SK-N-SH (cell line): ENCODE data around the gene CELF4. TPM values are rescaled to one million over a fixed set of nuclear protein-coding genes. Genes with fewer than 3 reads are reported as not detected.

Source experiments
- CTCF ChIA-PET: fragments of 300-600, 350-600 bp; formaldehyde crosslinking; extraction: SDS; loops from one replicate; lab custom pipeline; 2021; lab: Yijun Ruan, JAX
- POLR2A ChIA-PET: fragments of 350-600 bp; sonication (Branson Sonifier 250); formaldehyde crosslinking; extraction: SDS; loops from one replicate; lab custom pipeline; 2020; ENCODE audit warnings: antibody characterized with exemption, inconsistent platforms; lab: Yijun Ruan, JAX
- DNase-seq: peaks from one replicate; pipeline ENCODE4 v3.0.0; 2012
- H2AFZ ChIP-seq: fragments of 200-600 bp; sonication (generic); 2 replicates; pipeline ENCODE4 v1.8.1; 2016; ENCODE audit warnings: antibody characterized with exemption, mild to moderate bottlenecking, low read depth
- H3F3A ChIP-seq: fragments of 200-600 bp; sonication (generic); replicated peaks from 2 replicates; pipeline ENCODE3; 2016; ENCODE audit warnings: antibody characterized with exemption, mild to moderate bottlenecking; ENCODE audit not compliant: insufficient read depth
- H3K27ac ChIP-seq, 2 experiments: fragments of 200-500 bp in 1 of 2; fragments of 200-600 bp in 1 of 2; sonication (Bioruptor generic) in 1 of 2; sonication (generic), shearing (Covaris generic) in 1 of 2; 2 replicates each; pipeline versions ENCODE4 v1.5.1 to v1.6.1; 2014 to 2016; ENCODE audit warnings: low read depth in 2 of 2, inconsistent platforms in 1 of 2, low read length in 1 of 2, mild to moderate bottlenecking in 1 of 2, mixed read lengths in 1 of 2
- H3K27me3 ChIP-seq: fragments of 200-600 bp; sonication (generic), shearing (Covaris generic); 2 replicates; pipeline ENCODE4 v1.6.1; 2016; ENCODE audit warnings: mixed run types; ENCODE audit not compliant: insufficient read depth
- H3K36me3 ChIP-seq, 2 experiments: fragments of 200-500 bp in 1 of 2; fragments of 200-600 bp in 1 of 2; sonication (Bioruptor generic) in 1 of 2; sonication (generic) in 1 of 2; replicated peaks in 1 of 2; 2 replicates each; pipeline versions ENCODE3 to v1.5.1; 2014 to 2016; ENCODE audit warnings: low read length in 1 of 2, mild to moderate bottlenecking in 1 of 2; ENCODE audit not compliant: insufficient read depth in 2 of 2, control insufficient read depth in 1 of 2
- H3K4me1 ChIP-seq, 2 experiments: fragments of 200-500 bp in 1 of 2; fragments of 200-600 bp in 1 of 2; sonication (Bioruptor generic) in 1 of 2; sonication (generic), shearing (Covaris generic) in 1 of 2; 2 replicates each; pipeline versions ENCODE4 v1.5.1 to v1.6.1; 2014 to 2016; ENCODE audit warnings: low read depth in 1 of 2, low read length in 1 of 2, mixed run types in 1 of 2; ENCODE audit not compliant: insufficient read depth in 2 of 2, control insufficient read depth in 1 of 2
- H3K4me2 ChIP-seq: fragments of 200-600 bp; sonication (generic), shearing (Covaris generic); 2 replicates; pipeline ENCODE4 v1.6.1; 2017; ENCODE audit warnings: mixed run types
- H3K4me3 ChIP-seq, 2 experiments: fragments of 200-500 bp in 1 of 2; fragments of 200-600 bp in 1 of 2; sonication (Bioruptor generic) in 1 of 2; sonication (generic), shearing (Covaris generic) in 1 of 2; 2 replicates each; pipeline versions ENCODE4 v1.5.1 to v1.8.1; 2014 to 2016; ENCODE audit warnings: low read depth in 2 of 2, inconsistent platforms in 1 of 2, low read length in 1 of 2, mild to moderate bottlenecking in 1 of 2, mixed read lengths in 1 of 2, moderate library complexity in 1 of 2
- H3K79me2 ChIP-seq: fragments of 200-600 bp; sonication (generic); 2 replicates; pipeline ENCODE4 v1.8.1; 2017; ENCODE audit warnings: mild to moderate bottlenecking; ENCODE audit not compliant: insufficient read depth
- H3K9ac ChIP-seq: fragments of 200-600 bp; sonication (generic); 2 replicates; pipeline ENCODE4 v1.6.1; 2017; ENCODE audit warnings: mixed run types
- H3K9me2 ChIP-seq: fragments of 200-600 bp; sonication (generic); 2 replicates; pipeline ENCODE4 v1.6.1; 2017; ENCODE audit warnings: mixed run types
- H3K9me3 ChIP-seq: fragments of 200-600 bp; sonication (generic); 2 replicates; pipeline ENCODE4 v1.6.1; 2017; ENCODE audit warnings: mixed run types, mild to moderate bottlenecking, moderate library complexity
- H4K20me1 ChIP-seq: fragments of 200-600 bp; sonication (generic); 2 replicates; pipeline ENCODE4 v1.6.1; 2017; ENCODE audit warnings: mild to moderate bottlenecking, mixed run types; ENCODE audit not compliant: insufficient read depth
- EP300 ChIP-seq, 2 experiments: IDR thresholded peaks; 2 replicates each; pipeline versions ENCODE4 v1.4.0 to v1.6.1; 2012; ENCODE audit warnings: borderline replicate concordance in 1 of 2, low read depth in 1 of 2, low read length in 1 of 2
- FOXM1 ChIP-seq: IDR thresholded peaks from 2 replicates; pipeline ENCODE4 v1.4.0; 2012; ENCODE audit warnings: low read depth, mild to moderate bottlenecking
- IRF3 ChIP-seq: fragments of 150-350 bp; IDR thresholded peaks from 2 replicates; pipeline ENCODE4 v1.6.1; 2016; ENCODE audit warnings: mild to moderate bottlenecking, low read depth, low read length
- MAX ChIP-seq: IDR thresholded peaks from 2 replicates; pipeline ENCODE4 v1.4.0; 2012; ENCODE audit warnings: low read depth
- MEF2A ChIP-seq: IDR thresholded peaks from 2 replicates; pipeline ENCODE4 v1.4.0; 2012; ENCODE audit warnings: low read depth, borderline replicate concordance
- MXI1 ChIP-seq: IDR thresholded peaks from 2 replicates; pipeline ENCODE4 v1.6.1; 2012; ENCODE audit warnings: mild to moderate bottlenecking, low read depth, low read length, improper control_type of control experiment
- PBX3 ChIP-seq: IDR thresholded peaks from 2 replicates; pipeline ENCODE4; 2012
- RAD21 ChIP-seq: IDR thresholded peaks from 2 replicates; pipeline ENCODE4 v1.6.1; 2012; ENCODE audit warnings: mild to moderate bottlenecking, low read length
- RCOR1 ChIP-seq: fragments of 150-350 bp; IDR thresholded peaks from 2 replicates; pipeline ENCODE4 v1.6.1; 2017; ENCODE audit warnings: antibody characterized with exemption, low read length
- TEAD4 ChIP-seq: IDR thresholded peaks from 2 replicates; pipeline ENCODE4 v1.4.0; 2012; ENCODE audit warnings: mild to moderate bottlenecking, borderline replicate concordance; ENCODE audit not compliant: insufficient read depth
- USF1 ChIP-seq: IDR thresholded peaks from 2 replicates; pipeline ENCODE4 v1.4.0; 2012; ENCODE audit warnings: low read depth, borderline replicate concordance
- WGBS: methylation state at CpG from one replicate; pipeline ENCODE4 v1.1.6; 2017; ENCODE audit warnings: low lambda C conversion rate; 5-methylcytosine and 5-hydroxymethylcytosine counted together
- polyA plus RNA-seq, 3 experiments: library from polyadenylated mRNA; depleted of rRNA; stranded (reverse); fragments of >200 nt; gene quantifications; 2 replicates each; pipeline ENCODE4 v1.2.3, GENCODE V29; 2012

CELF4 gene
- polyA plus RNA-seq, 1 of the 3 experiments (the other 2 are of a cell fraction) = 0.26 TPM

DNA sequence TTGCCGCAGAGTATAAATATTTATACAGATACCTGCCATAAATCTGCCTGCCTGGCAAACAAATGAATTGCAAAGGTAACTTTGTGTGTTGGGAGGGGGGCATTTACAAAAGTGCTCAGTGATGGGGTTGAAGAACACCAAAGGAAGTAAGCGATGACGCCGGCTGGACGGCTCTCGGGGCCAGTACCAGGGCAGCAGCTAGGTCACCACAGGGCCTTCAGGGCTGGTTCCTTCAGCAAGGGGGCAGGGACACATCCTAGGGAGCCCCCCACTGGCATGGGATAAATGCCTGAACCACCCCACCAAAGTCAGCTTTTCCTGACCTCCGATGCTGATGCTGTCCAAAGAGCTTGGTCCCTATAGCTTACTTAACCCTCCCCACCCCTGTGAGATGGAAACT is 190.4 kb downstream of the CELF4 start:
- H3K27me3 ChIP-seq = no peaks in the 10 kb centered on the region
- no peaks in the 10 kb centered on the region for H3K9me2 ChIP-seq
- no peak overlapping the region for H3K9ac ChIP-seq
- peaks cover 0 to 48% of the 10 kb centered on the region in 2 experiments; a peak in 1 of 4 replicates for H3K4me1 ChIP-seq
- H3K27ac ChIP-seq = no peak overlapping the region
- ChIA-PET POLR2A (no interaction called here), CTCF (interaction anchor here (2.0 to 2.3 kb wide), 2 partner anchors 10 to 32 kb away, joined by 8 to 11 read pairs; no protein-coding TSS in a partner anchor)
- no peak overlapping the region for H2AFZ ChIP-seq
- H3F3A ChIP-seq = no peaks in the 10 kb centered on the region
- H3K4me2 ChIP-seq = no peak overlapping the region
- 76% methylated on average over 7 of the region's 7 CpGs for WGBS
- H3K4me3 ChIP-seq = no peak overlapping the region
- no peak for DNase-seq
- H4K20me1 ChIP-seq = no peaks in the 10 kb centered on the region
- H3K36me3 ChIP-seq = no peaks in the 10 kb centered on the region
- TF ChIP-seq FOXM1 (no peak), IRF3 (no peak)
- no peaks in the 10 kb centered on the region for H3K9me3 ChIP-seq
- no peaks in the 10 kb centered on the region for H3K79me2 ChIP-seq

- Histone ChIP-seq H3K27me3 (no peaks in the 10 kb centered on the region), H3F3A (no peaks in the 10 kb centered on the region), H4K20me1 (no peaks in the 10 kb centered on the region), H3K4me3 (no peak overlapping the region), H3K27ac (peak overlapping the region in 1 of 2 experiments; percentile 69; a peak in 2 of 4 replicates), H2AFZ (no peak overlapping the region), H3K9me2 (no peaks in the 10 kb centered on the region), H3K9me3 (no peaks in the 10 kb centered on the region), H3K36me3 (no peaks in the 10 kb centered on the region), H3K4me2 (no peak overlapping the region), H3K4me1 (peaks cover 0 to 48% of the 10 kb centered on the region in 2 experiments; a peak in 1 of 4 replicates), H3K79me2 (no peaks in the 10 kb centered on the region), H3K9ac (no peak overlapping the region)
- TF ChIP-seq MXI1 (no peak), EP300 (IDR thresholded peaks at IDR 0.05; ENCODE audit: borderline replicate concordance in 1 of 2, low read depth in 1 of 2, low read length in 1 of 2) (peak in 1 of 2 experiments; percentile 50; a peak in 2 of 4 replicates)
- CTCF ChIA-PET = interaction anchor here (1.7 kb wide), 1 partner anchor 46 kb away, joined by 4 read pairs; no protein-coding TSS in a partner anchor
- DNase-seq = peak; percentile 62
- 30% methylated on average over 8 of the region's 10 CpGs for WGBS
- POLR2A ChIA-PET = no interaction called here
These were observed 197.3 kb downstream of the CELF4 start for GRCh38 chr18:37368110-37368954.

GRCh38 chr18:37364237-37364636 is 201.4 kb downstream of the CELF4 start:
- H4K20me1 ChIP-seq = no peaks in the 10 kb centered on the region
- H2AFZ ChIP-seq = no peak overlapping the region
- WGBS = 39% methylated on average over 2 of the region's 2 CpGs
- H3K79me2 ChIP-seq = no peaks in the 10 kb centered on the region
- POLR2A ChIA-PET = no interaction called here
- H3K27ac ChIP-seq = no peak overlapping the region
- H3K4me1 ChIP-seq = peaks cover 0 to 26% of the 10 kb centered on the region in 2 experiments; a peak in 1 of 4 replicates
- no peak for DNase-seq
- no peaks in the 10 kb centered on the region for H3K36me3 ChIP-seq
- no peak overlapping the region for H3K9ac ChIP-seq
- H3K9me3 ChIP-seq = no peaks in the 10 kb centered on the region
- no peaks in the 10 kb centered on the region for H3K27me3 ChIP-seq
- no peaks in the 10 kb centered on the region for H3K9me2 ChIP-seq
- TF ChIP-seq USF1 (no peak), PBX3 (no peak), MEF2A (no peak), TEAD4 (no peak), RAD21 (no peak), MAX (no peak), RCOR1 (no peak)
- no peaks in the 10 kb centered on the region for H3F3A ChIP-seq
- H3K4me3 ChIP-seq = no peak overlapping the region
- no peak overlapping the region for H3K4me2 ChIP-seq
- CTCF ChIA-PET = no interaction called here
